ENCODE results near the gene PLXNA3.
A peak's percentile ranks its signal among the peaks of the same experiment; 100 is the strongest.

The PLXNA3 gene

DNA sequence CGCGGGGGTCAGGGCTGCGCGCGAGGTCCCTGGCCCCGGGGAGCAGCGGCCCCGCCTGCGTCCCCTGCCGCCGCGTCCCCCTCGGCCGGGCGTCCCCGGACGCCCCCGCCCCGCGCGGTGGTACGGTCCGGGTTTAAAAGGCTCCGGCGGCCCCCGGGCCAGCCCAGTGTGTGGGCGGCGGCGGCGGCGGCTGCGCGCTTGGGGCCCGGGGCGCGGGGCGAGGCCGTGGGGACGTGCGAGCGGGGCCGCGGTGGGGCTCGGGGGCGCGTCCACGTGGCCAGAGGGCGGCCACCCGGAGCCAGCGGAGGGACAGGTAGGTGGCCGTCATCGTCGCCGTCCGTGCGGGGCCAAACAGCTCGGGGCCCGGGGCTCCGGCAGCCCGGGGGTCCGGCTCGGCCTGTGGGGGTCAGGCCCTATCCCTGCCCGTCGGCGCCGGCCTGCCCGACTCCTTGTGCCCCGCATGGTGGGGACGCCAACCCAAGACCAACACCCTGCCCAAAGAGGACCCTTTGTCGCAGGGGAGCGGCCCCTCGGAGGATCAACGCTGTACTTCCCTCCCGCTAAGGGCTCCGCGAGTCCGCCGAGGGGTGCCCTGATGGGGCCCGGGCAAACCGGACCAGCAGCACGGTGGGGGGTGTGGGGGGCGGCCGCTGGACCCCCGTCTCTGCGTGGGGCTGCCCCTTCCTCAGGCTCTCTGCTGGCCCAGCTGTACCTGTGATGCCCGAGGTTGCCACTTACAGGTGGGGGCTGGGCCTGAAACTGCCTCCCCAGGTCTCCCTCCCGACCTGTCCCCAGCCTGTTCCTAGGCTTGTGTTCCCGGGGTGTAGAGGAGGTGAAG, at the start of gene PLXNA3:
Gene PLXNA3 (plus strand): TSS at position 166 of the 838 bp plus-strand sequence. CDS start 1,903 bp downstream, outside the sequence.
- peak; percentile 35 to 46 for DNase-seq (ENCODE audit: low read depth in 2 of 2)

- no peak for DNase-seq (ENCODE audit: low read depth in 2 of 2)
Observed at GRCh38 chrX:154408659-154409221, 49.3 kb upstream of the PLXNA3 start.

GRCh38 chrX:154409222-154409871, 48.7 kb upstream of the PLXNA3 start, which contains the start of gene DNASE1L1:
Gene DNASE1L1, minus strand, starts transcription at chrX:154409254. Its CDS starts 3,686 bp downstream, at chrX:154405568.
- no peak for DNase-seq (ENCODE audit: low read depth in 2 of 2)

GRCh38 chrX:154411981-154412340, 46.1 kb upstream of the PLXNA3 start:
- no peak for DNase-seq (ENCODE audit: low read depth in 2 of 2)

DNA sequence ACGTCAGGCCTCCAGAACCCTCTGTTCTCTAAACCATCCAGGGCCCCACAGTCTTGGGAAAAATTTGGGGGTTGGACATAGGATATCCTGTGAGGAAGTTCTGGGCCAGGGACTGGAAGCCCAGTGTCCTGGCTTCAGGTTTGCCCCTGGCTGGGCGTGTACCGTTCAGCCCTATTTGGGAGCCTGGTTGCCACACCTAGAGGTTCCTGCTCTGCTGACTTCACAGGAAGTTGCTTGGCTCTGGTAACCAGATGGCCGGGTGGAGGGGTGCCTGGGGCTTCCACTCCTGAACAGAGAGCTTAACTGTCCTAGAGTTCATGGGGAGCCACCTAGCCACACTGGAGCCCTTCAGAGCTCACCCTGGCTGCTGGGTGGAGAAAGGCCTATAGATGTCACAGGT, 45.6 kb upstream of the PLXNA3 start:
- DNase-seq (ENCODE audit: low read depth in 2 of 2) = no peak

DNA sequence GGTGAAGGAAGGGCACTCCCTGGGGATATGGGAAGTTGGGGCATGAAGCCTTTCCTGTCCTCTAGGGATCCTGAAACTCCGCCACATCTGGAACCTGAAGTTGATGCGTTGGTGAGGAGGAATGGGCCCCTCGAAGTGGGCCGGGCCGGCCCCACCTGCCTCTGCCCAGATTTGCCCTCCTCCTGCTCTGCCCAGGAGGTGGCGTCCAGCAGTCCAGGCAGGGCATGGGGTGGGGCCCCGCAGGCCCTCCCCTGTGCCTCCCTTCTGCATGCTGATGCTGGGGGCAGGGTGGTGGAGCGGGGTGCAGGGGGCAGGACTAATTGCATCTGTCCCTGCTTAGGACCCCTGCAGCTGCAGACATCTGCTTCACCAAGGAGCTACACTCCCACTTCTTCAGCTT, 44.9 kb upstream of the PLXNA3 start:
- no peak for DNase-seq (ENCODE audit: low read depth in 2 of 2)

DNA sequence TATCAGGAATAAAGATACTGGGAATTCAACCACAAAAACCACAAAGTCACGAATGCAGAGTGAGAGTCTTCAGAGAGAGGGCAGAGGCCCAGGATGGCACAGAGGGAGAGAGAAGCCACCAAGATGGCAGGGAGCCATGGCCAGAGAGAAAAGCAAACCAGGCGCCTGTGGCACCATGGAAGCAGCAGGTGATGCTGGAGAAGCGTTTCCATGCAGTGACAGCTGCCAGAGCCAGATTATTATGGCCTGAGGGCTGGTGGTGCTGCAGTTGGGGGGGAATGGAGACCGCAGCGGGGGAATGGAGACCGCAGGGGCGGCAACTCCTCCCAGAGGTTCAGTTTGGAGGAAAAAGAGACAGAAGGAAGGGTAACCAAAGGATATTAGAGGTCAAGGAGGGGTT, 40.9 kb upstream of the PLXNA3 start:
- no peak for DNase-seq (ENCODE audit: low read depth in 2 of 2)

DNA sequence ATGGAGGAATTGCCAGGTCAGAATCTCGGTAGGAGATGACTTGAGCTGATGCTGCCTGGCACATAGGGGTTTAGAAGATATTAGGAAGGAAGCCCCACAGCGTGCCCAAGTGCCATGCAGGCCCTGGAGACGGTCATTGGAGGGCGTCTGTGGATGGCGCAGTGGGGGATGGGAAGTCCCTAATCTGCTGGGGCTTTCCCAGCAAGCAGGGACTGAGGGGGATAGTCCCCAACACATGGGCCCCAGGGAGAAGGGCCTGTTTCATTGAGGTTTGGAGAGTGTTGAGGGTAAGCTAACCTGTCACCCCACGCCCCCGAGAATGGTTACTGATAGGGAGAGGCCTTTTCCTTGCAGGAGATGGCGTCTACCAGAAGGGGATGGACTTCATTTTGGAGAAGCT, 38.9 kb upstream of the PLXNA3 start:
- no peak for DNase-seq (ENCODE audit: low read depth in 2 of 2)

DNA sequence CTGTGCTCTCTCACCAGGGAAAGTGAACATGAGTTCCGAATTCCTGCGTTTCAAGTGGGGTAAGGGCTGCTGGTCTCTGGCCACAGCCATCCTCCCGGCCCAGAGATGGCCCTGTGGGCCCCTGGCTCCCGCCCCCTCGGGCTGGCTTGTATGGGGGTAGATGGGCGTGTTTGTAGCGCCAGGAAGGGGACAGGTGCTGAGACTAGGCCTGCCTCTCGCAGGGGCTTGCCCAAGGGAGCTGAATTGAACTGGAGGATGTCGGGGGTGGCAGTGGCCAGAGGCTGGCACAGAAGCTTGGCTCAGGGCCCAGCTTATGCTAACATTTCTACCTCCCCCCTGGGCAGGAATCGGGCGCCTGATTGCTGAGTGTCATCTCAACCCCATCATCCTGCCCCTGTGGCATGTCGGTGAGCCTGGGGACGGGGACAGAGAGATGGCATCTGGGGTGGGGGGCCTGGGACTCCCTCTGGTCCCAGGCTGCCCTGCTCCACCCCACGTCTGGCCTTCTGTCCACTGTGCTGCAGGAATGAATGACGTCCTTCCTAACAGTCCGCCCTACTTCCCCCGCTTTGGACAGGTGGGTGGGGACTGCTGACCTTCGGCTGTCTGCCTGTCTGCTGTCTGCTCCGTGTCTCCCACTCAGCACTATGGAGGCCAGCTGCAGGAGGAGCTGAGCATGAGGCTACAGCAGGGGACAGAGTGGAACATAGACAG, 38.2 kb upstream of the PLXNA3 start:
- DNase-seq (ENCODE audit: low read depth in 2 of 2) = no peak

DNA sequence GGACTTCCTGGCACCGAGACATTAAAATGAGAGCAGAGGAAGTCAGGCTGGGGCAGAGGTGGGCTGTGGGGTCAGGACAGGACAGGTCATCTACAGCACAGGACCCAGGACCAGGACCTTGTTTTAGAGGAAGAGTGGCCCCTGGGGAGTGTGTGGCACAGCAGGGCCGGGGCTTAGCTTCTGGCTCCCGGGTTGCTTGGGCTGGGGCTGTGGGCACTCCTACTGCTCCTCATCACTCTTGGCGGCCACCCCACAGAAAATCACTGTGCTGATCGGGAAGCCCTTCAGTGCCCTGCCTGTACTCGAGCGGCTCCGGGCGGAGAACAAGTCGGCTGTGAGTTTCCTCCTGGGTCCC, 37.7 kb upstream of the PLXNA3 start:
- no peak for DNase-seq (ENCODE audit: low read depth in 2 of 2)

DNA sequence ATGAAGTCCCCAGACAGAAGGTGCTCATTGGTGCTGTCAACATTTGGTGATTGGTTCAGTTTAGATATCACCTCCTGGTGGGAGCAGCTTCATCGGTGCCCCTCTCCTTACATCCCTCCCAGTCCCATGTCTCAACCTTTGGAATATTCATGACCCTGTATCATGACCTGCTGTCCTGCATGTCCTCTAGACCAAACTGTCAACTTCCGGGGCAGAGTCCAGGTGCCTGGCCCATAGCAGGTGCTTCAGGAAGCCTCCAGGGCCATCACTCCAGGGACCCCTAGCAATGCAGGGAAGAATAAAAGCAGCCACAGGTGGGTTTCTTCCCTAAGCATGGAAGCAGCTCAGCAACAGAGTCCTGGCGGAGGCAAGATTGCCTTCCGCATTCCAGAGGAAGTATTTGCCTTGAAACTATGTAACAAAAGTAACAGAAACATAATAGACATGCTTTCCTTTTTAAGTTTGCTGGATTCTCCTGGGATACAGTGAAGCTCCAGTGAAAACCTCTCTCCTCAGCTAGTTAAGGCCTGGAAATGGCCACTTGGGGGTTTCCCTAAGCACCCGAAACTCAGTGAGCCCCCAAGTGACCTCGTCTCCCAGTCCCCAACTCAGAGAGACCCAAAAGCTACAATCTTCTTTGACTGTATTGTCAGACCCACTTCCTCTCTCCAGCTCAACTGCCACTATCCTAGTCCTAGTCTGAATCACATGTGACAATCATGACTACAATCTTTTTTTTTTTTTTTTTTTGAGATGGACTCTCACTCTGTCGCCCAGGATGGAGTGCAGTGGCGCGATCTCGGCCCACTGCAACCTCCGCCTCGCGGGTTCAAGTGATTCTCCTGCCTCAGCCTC, 30.9 kb upstream of the PLXNA3 start:
- DNase-seq (ENCODE audit: low read depth in 2 of 2) = no peak

DNA sequence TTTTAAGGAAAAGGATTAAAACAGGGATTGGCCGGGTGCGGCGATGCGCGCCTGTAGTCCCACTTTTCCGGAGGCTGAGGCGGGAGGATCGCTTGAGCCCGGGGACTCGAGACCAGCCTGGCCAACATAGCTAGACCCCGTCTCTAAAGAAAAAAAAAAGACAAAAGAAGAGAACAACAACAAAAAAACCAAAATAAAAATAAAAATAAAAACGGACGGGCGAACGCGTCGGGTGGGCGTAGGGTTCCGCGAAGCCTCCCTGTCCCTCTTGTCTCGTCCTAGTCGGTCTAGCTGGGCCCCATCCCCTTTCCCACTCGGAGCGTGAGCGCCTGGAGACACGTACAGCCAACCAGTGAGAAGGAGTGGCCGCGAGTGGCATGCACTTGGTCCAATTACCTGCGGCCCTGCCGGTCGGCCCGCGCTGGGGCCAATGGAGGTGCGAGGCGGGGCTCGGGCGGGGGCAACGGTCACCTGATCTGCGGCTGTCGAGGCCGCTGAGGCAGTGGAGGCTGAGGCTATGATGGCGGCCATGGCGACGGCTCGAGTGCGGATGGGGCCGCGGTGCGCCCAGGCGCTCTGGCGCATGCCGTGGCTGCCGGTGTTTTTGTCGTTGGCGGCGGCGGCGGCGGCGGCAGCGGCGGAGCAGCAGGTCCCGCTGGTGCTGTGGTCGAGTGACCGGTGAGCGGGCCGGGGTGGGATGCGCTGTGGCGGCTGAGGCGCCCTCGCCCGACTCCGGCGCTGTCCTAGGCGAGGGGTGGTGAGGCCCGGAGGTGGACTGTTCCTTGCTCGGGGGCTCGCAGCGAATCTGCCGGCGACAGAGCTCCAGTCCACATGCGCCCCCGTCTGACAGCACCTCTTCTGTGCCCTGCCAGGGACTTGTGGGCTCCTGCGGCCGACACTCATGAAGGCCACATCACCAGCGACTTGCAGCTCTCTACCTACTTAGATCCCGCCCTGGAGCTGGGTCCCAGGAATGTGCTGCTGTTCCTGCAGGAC, 29.6 kb upstream of the PLXNA3 start, which contains the start of gene ATP6AP1:
Gene ATP6AP1 (plus strand): TSS at position 502 of the 996 bp plus-strand sequence. CDS start 16 bp downstream, at position 518.
- DNase-seq (ENCODE audit: low read depth in 2 of 2) = peak; percentile 64 to 77

- no peak for DNase-seq (ENCODE audit: low read depth in 2 of 2)
Observed at GRCh38 chrX:154429711-154430110, 28.4 kb upstream of the PLXNA3 start.

- no peak for DNase-seq (ENCODE audit: low read depth in 2 of 2)
Observed at GRCh38 chrX:154430479-154430878, 27.6 kb upstream of the PLXNA3 start.

DNA sequence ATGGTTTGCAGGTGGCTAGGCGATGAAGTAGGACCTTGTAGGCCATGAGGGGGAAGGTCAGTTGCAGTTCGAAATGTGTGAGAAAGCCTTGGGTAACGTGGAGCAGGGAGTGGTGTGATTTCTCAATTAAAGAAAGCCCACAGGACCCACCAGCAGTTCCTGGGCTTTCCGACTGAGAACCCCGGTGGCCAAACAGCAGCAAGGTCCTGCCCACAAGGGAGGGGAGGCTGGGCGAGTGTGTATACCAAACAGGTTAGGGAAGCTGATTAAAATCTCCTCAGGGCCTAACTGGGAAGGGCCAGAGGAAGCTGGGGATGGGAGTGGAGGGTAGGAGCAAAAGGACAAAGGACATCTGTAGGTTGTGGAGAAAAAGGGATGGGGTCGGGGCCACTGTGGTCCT, 27.2 kb upstream of the PLXNA3 start:
- no peak for DNase-seq (ENCODE audit: low read depth in 2 of 2)

- DNase-seq (ENCODE audit: low read depth in 2 of 2) = no peak
Observed at GRCh38 chrX:154431341-154431740, 26.7 kb upstream of the PLXNA3 start.

DNA sequence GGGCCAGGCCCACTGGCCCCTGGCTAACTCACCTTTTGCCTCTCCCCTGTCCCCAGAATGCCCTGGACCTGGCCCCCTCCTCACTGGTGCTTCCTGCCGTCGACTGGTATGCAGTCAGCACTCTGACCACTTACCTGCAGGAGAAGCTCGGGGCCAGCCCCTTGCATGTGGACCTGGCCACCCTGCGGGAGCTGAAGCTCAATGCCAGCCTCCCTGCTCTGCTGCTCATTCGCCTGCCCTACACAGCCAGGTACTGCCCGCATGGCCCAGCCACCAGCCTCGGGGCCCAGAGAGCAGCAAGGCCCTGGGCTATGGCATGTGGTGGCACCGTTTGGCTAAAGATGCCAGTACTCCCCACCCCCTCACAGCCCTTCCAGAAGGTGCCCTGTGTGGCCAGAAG, 25.9 kb upstream of the PLXNA3 start:
- DNase-seq (ENCODE audit: low read depth in 2 of 2) = no peak

DNA sequence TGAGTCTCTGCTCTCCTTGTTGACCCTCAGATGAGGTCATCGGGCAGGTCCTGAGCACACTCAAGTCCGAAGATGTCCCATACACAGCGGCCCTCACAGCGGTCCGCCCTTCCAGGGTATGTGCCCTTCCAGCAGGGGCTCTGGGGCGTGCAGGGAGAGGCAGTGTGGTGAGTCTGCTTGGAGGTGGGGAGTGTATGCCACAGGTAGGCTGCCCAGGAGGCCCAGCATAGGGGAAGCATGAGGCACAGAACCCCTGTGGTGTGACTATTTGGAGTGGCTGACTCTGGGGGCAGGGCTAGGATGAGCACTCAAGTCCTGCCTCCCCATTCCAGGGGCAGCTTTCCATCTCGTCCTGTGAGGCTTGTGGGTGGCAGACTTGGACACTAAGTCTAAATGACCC, 24.5 kb upstream of the PLXNA3 start:
- no peak for DNase-seq (ENCODE audit: low read depth in 2 of 2)

GRCh38 chrX:154434394-154435168, 23.5 kb upstream of the PLXNA3 start:
- DNase-seq (ENCODE audit: low read depth in 2 of 2) = no peak

All from activated CD4-positive, alpha-beta T cell treated with anti-CD3 and anti-CD28 coated beads for 24 hours (primary cell).